Natural killer cell treated with Interleukin-12 subunit alpha and Interleukin-12 subunit beta and Interleukin-15 and Interleukin-18, amount 100 ng/mL, for 72 hours (primary cell): Measurements from ENCODE around the gene ARSA. TPM values are rescaled to one million over a fixed set of nuclear protein-coding genes. Genes with fewer than 3 reads are reported as not detected.

Source experiments
- ATAC-seq, 2 donors: fragments of 150-1000 bp; cut with Tn5 transposase in 1 of 2; sonication (Bioruptor Pico), chemical (Tn5 transposase) in 1 of 2; 2 replicates each; pipeline ENCODE4 v1.10.0; 2021
- DNase-seq: peaks from one replicate; pipeline ENCODE4 v3.0.0; 2022; ENCODE audit warnings: low spot score
- H3K27ac Mint-ChIP-seq, 2 donors: 1 replicate in 1 of 2; 2 replicates in 1 of 2; pipeline ENCODE4 v1.8.0; 2022; ENCODE audit warnings: mixed read lengths in 2 of 2, mild to moderate bottlenecking in 1 of 2, moderate library complexity in 1 of 2
- H3K27me3 Mint-ChIP-seq, 2 donors: 1 replicate in 1 of 2; 2 replicates in 1 of 2; pipeline ENCODE4 v1.8.0; 2022; ENCODE audit warnings: mixed read lengths in 2 of 2
- H3K36me3 Mint-ChIP-seq: one replicate; pipeline ENCODE4 v1.8.0; 2022; ENCODE audit warnings: mixed read lengths
- H3K4me1 Mint-ChIP-seq, 2 donors: 1 replicate in 1 of 2; 2 replicates in 1 of 2; pipeline ENCODE4 v1.8.0; 2022; ENCODE audit warnings: low read depth in 2 of 2, mixed read lengths in 2 of 2, mild to moderate bottlenecking in 1 of 2
- H3K4me3 Mint-ChIP-seq: one replicate; pipeline ENCODE4 v1.8.0; 2022; ENCODE audit warnings: mixed read lengths
- H3K9me3 Mint-ChIP-seq: 2 replicates; pipeline ENCODE4 v1.8.0; 2022; ENCODE audit warnings: mixed read lengths
- total RNA-seq, 2 donors: library from RNA; stranded (reverse); gene quantifications; one replicate each; pipeline ENCODE4 v1.2.3, GENCODE V29; 2022

The ARSA gene
- total RNA-seq = 10 to 100 TPM; 35.7 to 38.9 TPM

- Mint-ChIP-seq H3K36me3 (no peaks in the 10 kb centered on the region), H3K4me3 (peak within 1 kb of the TSS; percentile 85), H3K27me3 (no peaks in the 10 kb centered on the region), H3K4me1 (peaks cover 13 to 16% of the 10 kb centered on the region in 2 donors), H3K9me3 (no peaks in the 10 kb centered on the region), H3K27ac (peak within 1 kb of the TSS; percentile 55 to 58)
- peak; percentile 95 to 97 for ATAC-seq
- peak; percentile 88 for DNase-seq
Measured at GRCh38 chr22:50627642-50628542, at the start of gene ARSA. TSS of gene ARSA (minus strand) at chr22:50628152. CDS start at chr22:50627779, 373 bp downstream.

- DNase-seq = no peak
Measured at GRCh38 chr22:50676661-50677492, 48.9 kb upstream of the ARSA start.

GRCh38 chr22:50676180-50676636 lies 48.3 kb upstream of the ARSA start:
- peaks cover 6 to 17% of the 10 kb centered on the region in 2 donors for H3K4me1 Mint-ChIP-seq
- DNase-seq = no peak
- no peaks in the 10 kb centered on the region for H3K36me3 Mint-ChIP-seq
- peaks cover 25 to 30% of the 10 kb centered on the region in 2 donors for H3K27me3 Mint-ChIP-seq
- H3K9me3 Mint-ChIP-seq = no peaks in the 10 kb centered on the region
- no peak for ATAC-seq
- no peak overlapping the region for H3K27ac Mint-ChIP-seq
- H3K4me3 Mint-ChIP-seq = peak overlapping the region; percentile 15

More at GRCh38 chr22:50676661-50677492, 48.9 kb upstream of the ARSA start:
- no peaks in the 10 kb centered on the region for H3K9me3 Mint-ChIP-seq
- H3K4me3 Mint-ChIP-seq = no peak overlapping the region
- no peaks in the 10 kb centered on the region for H3K36me3 Mint-ChIP-seq
- H3K27me3 Mint-ChIP-seq = peaks cover 19 to 25% of the 10 kb centered on the region in 2 donors
- peaks cover 6 to 11% of the 10 kb centered on the region in 2 donors for H3K4me1 Mint-ChIP-seq
- no peak overlapping the region for H3K27ac Mint-ChIP-seq
- ATAC-seq = no peak

- DNase-seq (no peak), ATAC-seq (peak in 1 of 2 donors; percentile 33)
- Mint-ChIP-seq H3K27me3 (peaks cover 30 to 35% of the 10 kb centered on the region in 2 donors), H3K36me3 (no peaks in the 10 kb centered on the region), H3K4me3 (peak overlapping the region; percentile 15), H3K9me3 (no peaks in the 10 kb centered on the region), H3K27ac (no peak overlapping the region), H3K4me1 (peaks cover 6 to 18% of the 10 kb centered on the region in 2 donors)
Measured at GRCh38 chr22:50675553-50676179, 47.7 kb upstream of the ARSA start.

GRCh38 chr22:50674606-50675552 lies 46.9 kb upstream of the ARSA start:
- DNase-seq (no peak), ATAC-seq (peak in 1 of 2 donors; percentile 57)
- Mint-ChIP-seq H3K27ac (no peak overlapping the region), H3K4me1 (peaks cover 6 to 20% of the 10 kb centered on the region in 2 donors), H3K36me3 (no peaks in the 10 kb centered on the region), H3K9me3 (no peaks in the 10 kb centered on the region), H3K4me3 (peak overlapping the region; percentile 15), H3K27me3 (peaks cover 34 to 41% of the 10 kb centered on the region in 2 donors)

GRCh38 chr22:50674130-50674500 lies 46.2 kb upstream of the ARSA start:
- Mint-ChIP-seq H3K27me3 (peaks cover 34 to 41% of the 10 kb centered on the region in 2 donors), H3K9me3 (no peaks in the 10 kb centered on the region), H3K36me3 (no peaks in the 10 kb centered on the region), H3K27ac (no peak overlapping the region), H3K4me3 (no peak overlapping the region), H3K4me1 (peaks cover 6 to 20% of the 10 kb centered on the region in 2 donors)
- DNase-seq (no peak), ATAC-seq (no peak)

- peaks cover 6 to 20% of the 10 kb centered on the region in 2 donors for H3K4me1 Mint-ChIP-seq
- no peaks in the 10 kb centered on the region for H3K36me3 Mint-ChIP-seq
- H3K27me3 Mint-ChIP-seq = peaks cover 34 to 44% of the 10 kb centered on the region in 2 donors
- DNase-seq (no peak), ATAC-seq (no peak)
- no peak overlapping the region for H3K27ac Mint-ChIP-seq
- H3K4me3 Mint-ChIP-seq = peak overlapping the region; percentile 53
- H3K9me3 Mint-ChIP-seq = no peaks in the 10 kb centered on the region
Measured at GRCh38 chr22:50673231-50674129, 45.5 kb upstream of the ARSA start.

GRCh38 chr22:50672471-50673230 lies 44.7 kb upstream of the ARSA start, which contains the start of gene SHANK3:
TSS of gene SHANK3 (plus strand) at chr22:50672823.
- ATAC-seq (no peak), DNase-seq (no peak)
- no peak within 1 kb of the TSS for H3K27ac Mint-ChIP-seq
- no peaks in the 10 kb centered on the region for H3K9me3 Mint-ChIP-seq
- H3K4me3 Mint-ChIP-seq = peak within 1 kb of the TSS; percentile 53
- peaks cover 6 to 20% of the 10 kb centered on the region in 2 donors for H3K4me1 Mint-ChIP-seq
- H3K27me3 Mint-ChIP-seq = peaks cover 42 to 52% of the 10 kb centered on the region in 2 donors
- H3K36me3 Mint-ChIP-seq = no peaks in the 10 kb centered on the region

GRCh38 chr22:50672041-50672440 lies 44.1 kb upstream of the ARSA start:
- no peak for ATAC-seq
- no peaks in the 10 kb centered on the region for H3K36me3 Mint-ChIP-seq
- no peak overlapping the region for H3K4me3 Mint-ChIP-seq
- H3K27me3 Mint-ChIP-seq = peaks cover 42 to 53% of the 10 kb centered on the region in 2 donors
- no peaks in the 10 kb centered on the region for H3K9me3 Mint-ChIP-seq
- H3K4me1 Mint-ChIP-seq = peaks cover 6 to 20% of the 10 kb centered on the region in 2 donors
- no peak overlapping the region for H3K27ac Mint-ChIP-seq
- DNase-seq = no peak

- H3K27ac Mint-ChIP-seq = peak overlapping the region in 1 of 2 donors; percentile 2
- H3K4me1 Mint-ChIP-seq = peaks cover 6 to 20% of the 10 kb centered on the region in 2 donors
- H3K9me3 Mint-ChIP-seq = no peaks in the 10 kb centered on the region
- peaks cover 42 to 53% of the 10 kb centered on the region in 2 donors for H3K27me3 Mint-ChIP-seq
- no peak for DNase-seq
- H3K36me3 Mint-ChIP-seq = no peaks in the 10 kb centered on the region
- ATAC-seq = peak in 1 of 2 donors; percentile 6
- H3K4me3 Mint-ChIP-seq = no peak overlapping the region
Measured at GRCh38 chr22:50671641-50672040, 43.7 kb upstream of the ARSA start.

- Mint-ChIP-seq H3K36me3 (no peaks in the 10 kb centered on the region), H3K4me1 (peaks cover 6 to 20% of the 10 kb centered on the region in 2 donors), H3K27me3 (peaks cover 38 to 49% of the 10 kb centered on the region in 2 donors), H3K4me3 (no peak overlapping the region), H3K27ac (peak overlapping the region in 1 of 2 donors; percentile 2), H3K9me3 (no peaks in the 10 kb centered on the region)
- DNase-seq (no peak), ATAC-seq (no peak)
Measured at GRCh38 chr22:50670914-50671538, 43.1 kb upstream of the ARSA start.
